Dermis microvascular lymphatic vessel endothelial cell (primary cell): ENCODE data around the gene ATF7. TPM values are rescaled to one million over a fixed set of nuclear protein-coding genes. Genes with fewer than 3 reads are reported as not detected.

ENCODE experiments used
- DNase-seq, 2 donors: peaks; one replicate each; pipeline versions ENCODE4 v3.0.0 to v3.0.0-alpha.2; 2010; ENCODE audit warnings: low read depth in 2 of 2
- total RNA-seq: library from RNA; depleted of rRNA; stranded (reverse); fragments of >200 nt; gene quantifications from 2 replicates; pipeline ENCODE4 v1.2.1, GENCODE V29; 2014

ATF7 gene
- total RNA-seq, 1 donor from 2014 or later, result 8.6 TPM

- DNase-seq, result no peak
Observed at GRCh38 chr12:53532021-53532420, 94.2 kb downstream of the ATF7 start.

GRCh38 chr12:53530920-53531319, 95.3 kb downstream of the ATF7 start:
- DNase-seq, result no peak

GRCh38 chr12:53530061-53530460, 96.1 kb downstream of the ATF7 start:
- no peak for DNase-seq

- no peak for DNase-seq
Observed at GRCh38 chr12:53524476-53524875, 101.7 kb downstream of the ATF7 start.

- DNase-seq, result no peak
Observed at GRCh38 chr12:53523131-53523530, 103.1 kb downstream of the ATF7 start.

GRCh38 chr12:53518381-53518780, 107.8 kb downstream of the ATF7 start:
- DNase-seq, result no peak

- no peak for DNase-seq
Observed at GRCh38 chr12:53516758-53517455, 109.3 kb downstream of the ATF7 start.

GRCh38 chr12:53515291-53515680, 110.9 kb downstream of the ATF7 start:
- DNase-seq, result no peak

- DNase-seq, result no peak
Observed at GRCh38 chr12:53514628-53515290, 111.4 kb downstream of the ATF7 start.

GRCh38 chr12:53513712-53514410, 112.3 kb downstream of the ATF7 start:
- DNase-seq, result no peak

GRCh38 chr12:53510181-53510812, 115.9 kb downstream of the ATF7 start:
- no peak for DNase-seq

GRCh38 chr12:53508534-53509170, 117.5 kb downstream of the ATF7 start:
- peak; percentile 61 to 79 for DNase-seq

GRCh38 chr12:53507603-53507885, 118.6 kb downstream of the ATF7 start:
- DNase-seq, result no peak

GRCh38 chr12:53506881-53507602, 119.1 kb downstream of the ATF7 start, which contains the start of gene NPFF:
Gene NPFF (minus strand): TSS chr12:53507484. CDS start chr12:53507474, 10 bp downstream.
- DNase-seq, result no peak

- DNase-seq, result no peak
Observed at GRCh38 chr12:53506450-53506785, 119.8 kb downstream of the ATF7 start.

GRCh38 chr12:53505555-53506449, 120.4 kb downstream of the ATF7 start:
- no peak for DNase-seq

- no peak for DNase-seq
Observed at GRCh38 chr12:53505086-53505485, 121.1 kb downstream of the ATF7 start.

- DNase-seq, result no peak
Observed at GRCh38 chr12:53504004-53504920, 121.9 kb downstream of the ATF7 start.
